ENCODE measurements around the gene KCNS1.

DNA sequence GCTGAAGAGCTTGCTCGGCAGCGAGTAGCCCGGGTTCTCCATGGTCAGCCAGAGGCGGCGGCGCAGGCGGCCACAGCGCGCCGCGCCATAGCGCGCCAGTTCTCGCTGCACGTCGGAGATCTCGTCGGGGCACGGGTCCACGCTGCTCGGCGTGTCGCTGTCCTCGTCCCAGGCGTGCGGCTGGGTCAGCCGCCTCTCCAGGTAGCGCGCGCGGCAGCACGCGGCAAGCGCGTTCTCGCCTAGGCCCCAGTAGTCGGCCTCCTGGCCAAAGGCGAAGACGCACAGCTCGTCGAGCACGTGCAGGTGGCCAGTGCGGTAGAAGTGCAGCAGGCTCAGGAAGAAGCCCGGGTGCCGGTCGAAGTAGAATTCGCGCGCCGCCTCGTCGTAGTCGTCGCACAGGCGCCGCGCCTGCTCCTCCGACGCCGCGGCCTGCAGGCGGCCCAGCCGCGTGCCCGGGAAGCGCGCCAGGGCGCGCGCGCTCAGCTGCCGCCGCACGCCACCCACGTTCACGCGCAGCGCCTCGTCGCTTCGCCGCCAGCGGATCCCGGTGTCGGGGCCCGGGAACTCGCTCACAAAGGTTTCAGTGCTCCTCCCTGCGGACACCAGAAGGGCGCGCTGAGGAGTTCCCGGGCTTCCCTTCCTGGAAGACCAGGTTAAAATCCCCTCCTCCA, 2.7 kb downstream of the KCNS1 start:
- TF ChIP-seq, protein P1, sequence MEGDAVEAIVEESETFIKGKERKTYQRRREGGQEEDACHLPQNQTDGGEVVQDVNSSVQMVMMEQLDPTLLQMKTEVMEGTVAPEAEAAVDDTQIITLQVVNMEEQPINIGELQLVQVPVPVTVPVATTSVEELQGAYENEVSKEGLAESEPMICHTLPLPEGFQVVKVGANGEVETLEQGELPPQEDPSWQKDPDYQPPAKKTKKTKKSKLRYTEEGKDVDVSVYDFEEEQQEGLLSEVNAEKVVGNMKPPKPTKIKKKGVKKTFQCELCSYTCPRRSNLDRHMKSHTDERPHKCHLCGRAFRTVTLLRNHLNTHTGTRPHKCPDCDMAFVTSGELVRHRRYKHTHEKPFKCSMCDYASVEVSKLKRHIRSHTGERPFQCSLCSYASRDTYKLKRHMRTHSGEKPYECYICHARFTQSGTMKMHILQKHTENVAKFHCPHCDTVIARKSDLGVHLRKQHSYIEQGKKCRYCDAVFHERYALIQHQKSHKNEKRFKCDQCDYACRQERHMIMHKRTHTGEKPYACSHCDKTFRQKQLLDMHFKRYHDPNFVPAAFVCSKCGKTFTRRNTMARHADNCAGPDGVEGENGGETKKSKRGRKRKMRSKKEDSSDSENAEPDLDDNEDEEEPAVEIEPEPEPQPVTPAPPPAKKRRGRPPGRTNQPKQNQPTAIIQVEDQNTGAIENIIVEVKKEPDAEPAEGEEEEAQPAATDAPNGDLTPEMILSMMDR (IDR thresholded peaks at IDR 0.05): no peak
- no peak for TF ChIP-seq POLR2A (IDR thresholded peaks at IDR 0.05)
